OCI-LY7 (cell line): Measurements from ENCODE around the gene NOD2. TPM values are rescaled to one million over a fixed set of nuclear protein-coding genes. Genes with fewer than 3 reads are reported as not detected.
A peak's percentile ranks its signal among the peaks of the same experiment; 100 is the strongest.

Source experiments
- BruUV-seq: library from RNA; stranded (reverse); fragments of 400-500 nt; replicated peaks from 2 replicates; lab custom pipeline; 2021; lab: Mats Ljungman, UMichigan
- CTCF ChIA-PET: fragments of 300-600 bp; sonication (Branson Sonifier 250); formaldehyde crosslinking; loops from one replicate; lab custom pipeline; 2022; ENCODE audit warnings: antibody characterized with exemption; ENCODE audit not compliant: unreplicated experiment; lab: Charles Lee
- POLR2A ChIA-PET: fragments of 300-600 bp; sonication (Branson Sonifier 250); formaldehyde crosslinking; loops from one replicate; lab custom pipeline; 2022; ENCODE audit warnings: antibody characterized with exemption; lab: Charles Lee
- DNase-seq: peaks from one replicate; pipeline ENCODE4 v3.0.0-alpha.2; 2015; ENCODE audit warnings: low spot score
- H2AFZ ChIP-seq: fragments of 200-600 bp; sonication (generic), shearing (Covaris generic); 2 replicates; pipeline ENCODE4 v1.6.1; 2014; ENCODE audit warnings: mild to moderate bottlenecking, antibody characterized with exemption, low read length, moderate library complexity
- H3K27ac ChIP-seq: fragments of 200-600 bp; sonication (generic); 2 replicates; pipeline ENCODE4 v1.5.1; 2014; ENCODE audit warnings: mixed run types, low read depth, mild to moderate bottlenecking, moderate library complexity, low read length, inconsistent platforms; ENCODE audit not compliant: poor library complexity, severe bottlenecking
- H3K36me3 ChIP-seq: fragments of 200-600 bp; sonication (generic); 2 replicates; pipeline ENCODE4 v1.6.1; 2014; ENCODE audit warnings: mild to moderate bottlenecking, antibody characterized with exemption, low read length, moderate library complexity, mixed read lengths; ENCODE audit not compliant: insufficient read depth
- H3K4me1 ChIP-seq: fragments of 200-600 bp; sonication (generic); 2 replicates; pipeline ENCODE4 v1.5.1; 2014; ENCODE audit warnings: mild to moderate bottlenecking, low read length; ENCODE audit not compliant: insufficient read depth, poor library complexity, severe bottlenecking
- H3K4me2 ChIP-seq: fragments of 200-600 bp; sonication (generic); 2 replicates; pipeline ENCODE4 v1.6.1; 2014; ENCODE audit warnings: mild to moderate bottlenecking, low read length
- H3K4me3 ChIP-seq: fragments of 200-600 bp; sonication (generic); 2 replicates; pipeline ENCODE4 v1.5.1; 2014; ENCODE audit warnings: mild to moderate bottlenecking, low read depth, low read length; ENCODE audit not compliant: poor library complexity, severe bottlenecking
- H3K79me2 ChIP-seq: fragments of 200-600 bp; sonication (generic); 2 replicates; pipeline ENCODE4 v1.6.1; 2016; ENCODE audit warnings: low read depth, mild to moderate bottlenecking, low read length, moderate library complexity, mixed read lengths; ENCODE audit not compliant: insufficient read depth
- H3K9me2 ChIP-seq: fragments of 200-600 bp; sonication (generic); 2 replicates; pipeline ENCODE4 v1.6.1; 2016; ENCODE audit warnings: mild to moderate bottlenecking, low read length, mixed read lengths; ENCODE audit not compliant: insufficient read depth
- H3K9me3 ChIP-seq: fragments of 200-600 bp; sonication (generic); 2 replicates; pipeline ENCODE4 v1.6.1; 2014; ENCODE audit warnings: mild to moderate bottlenecking, mixed run types, low read length, mixed read lengths
- H4K20me1 ChIP-seq: fragments of 200-600 bp; sonication (generic); 2 replicates; pipeline ENCODE4 v1.6.1; 2014; ENCODE audit warnings: mild to moderate bottlenecking, antibody characterized with exemption, low read length, moderate library complexity, mixed read lengths; ENCODE audit not compliant: insufficient read depth
- EZH2phosphoT487 ChIP-seq: fragments of 200-600 bp; sonication (generic); IDR thresholded peaks from 2 replicates; pipeline ENCODE4 v1.6.1; 2018; ENCODE audit warnings: low read depth, borderline replicate concordance, mild to moderate bottlenecking, mixed run types, antibody characterized with exemption, low read length, moderate library complexity, mixed read lengths
- intact Hi-C: fragments of 100-400 bp; cut with micrococcal nuclease; formaldehyde crosslinking; loops from one replicate; pipeline ENCODE4 v1.10.0; 2022; ENCODE audit not compliant: unreplicated experiment
- total RNA-seq, 2 experiments: library from RNA; depleted of rRNA in 1 of 2; stranded (reverse); fragments of >200 nt in 1 of 2; shearing (Covaris generic) in 1 of 2; gene quantifications; 2 replicates each; pipeline ENCODE4 v1.2.3, GENCODE V29; 2014 to 2022
- TF ChIP-seq, protein P1 (sequence below): fragments of 200-600 bp; sonication (generic); conservative IDR thresholded peaks from 2 replicates; pipeline ENCODE4 v1.5.1; 2014; ENCODE audit warnings: mild to moderate bottlenecking, antibody characterized with exemption, low read length, moderate library complexity, mixed read lengths

NOD2 gene
- total RNA-seq, 2 experiments from 2014 or later, result not detected

GRCh38 chr16:50669741-50670140 lies 23.7 kb upstream of the NOD2 start:
- intact Hi-C loops, result loop anchor here (5.0 kb wide), 1 partner anchor 78 kb away; no protein-coding TSS in a partner anchor
- Histone ChIP-seq H3K36me3 (no peaks in the 10 kb centered on the region), H3K9me3 (peaks cover 6% of the 10 kb centered on the region; the same call in 1 of the 2 replicates), H4K20me1 (no peaks in the 10 kb centered on the region), H3K4me2 (no peak overlapping the region), H3K27ac (no peak overlapping the region), H3K4me1 (no peaks in the 10 kb centered on the region), H3K4me3 (no peak overlapping the region), H3K79me2 (no peaks in the 10 kb centered on the region), H2AFZ (no peak overlapping the region), H3K9me2 (no peaks in the 10 kb centered on the region)
- DNase-seq, result no peak
- no TSS peak for BruUV-seq
- CTCF ChIA-PET, result interaction anchor here (2.6 kb wide), 1 partner anchor 137 kb away, joined by 12 read pairs; no protein-coding TSS in a partner anchor
- POLR2A ChIA-PET, result no interaction called here
- TF ChIP-seq EZH2phosphoT487, result no peak
- TF ChIP-seq, protein P1, sequence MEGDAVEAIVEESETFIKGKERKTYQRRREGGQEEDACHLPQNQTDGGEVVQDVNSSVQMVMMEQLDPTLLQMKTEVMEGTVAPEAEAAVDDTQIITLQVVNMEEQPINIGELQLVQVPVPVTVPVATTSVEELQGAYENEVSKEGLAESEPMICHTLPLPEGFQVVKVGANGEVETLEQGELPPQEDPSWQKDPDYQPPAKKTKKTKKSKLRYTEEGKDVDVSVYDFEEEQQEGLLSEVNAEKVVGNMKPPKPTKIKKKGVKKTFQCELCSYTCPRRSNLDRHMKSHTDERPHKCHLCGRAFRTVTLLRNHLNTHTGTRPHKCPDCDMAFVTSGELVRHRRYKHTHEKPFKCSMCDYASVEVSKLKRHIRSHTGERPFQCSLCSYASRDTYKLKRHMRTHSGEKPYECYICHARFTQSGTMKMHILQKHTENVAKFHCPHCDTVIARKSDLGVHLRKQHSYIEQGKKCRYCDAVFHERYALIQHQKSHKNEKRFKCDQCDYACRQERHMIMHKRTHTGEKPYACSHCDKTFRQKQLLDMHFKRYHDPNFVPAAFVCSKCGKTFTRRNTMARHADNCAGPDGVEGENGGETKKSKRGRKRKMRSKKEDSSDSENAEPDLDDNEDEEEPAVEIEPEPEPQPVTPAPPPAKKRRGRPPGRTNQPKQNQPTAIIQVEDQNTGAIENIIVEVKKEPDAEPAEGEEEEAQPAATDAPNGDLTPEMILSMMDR, result no peak

- no peak overlapping the region for H2AFZ ChIP-seq
- no peaks in the 10 kb centered on the region for H3K36me3 ChIP-seq
- no peaks in the 10 kb centered on the region for H4K20me1 ChIP-seq
- no peak for TF ChIP-seq EZH2phosphoT487
- TF ChIP-seq, protein P1, result no peak
- CTCF ChIA-PET, result no interaction called here
- no peaks in the 10 kb centered on the region for H3K79me2 ChIP-seq
- H3K4me3 ChIP-seq, result no peak overlapping the region
- intact Hi-C loops, result loop anchor here (5.0 kb wide), 1 partner anchor 77 kb away; no protein-coding TSS in a partner anchor
- H3K9me3 ChIP-seq, result peaks cover 6% of the 10 kb centered on the region; the same call in 1 of the 2 replicates
- BruUV-seq, result no TSS peak
- H3K4me1 ChIP-seq, result no peaks in the 10 kb centered on the region
- POLR2A ChIA-PET, result no interaction called here
- H3K9me2 ChIP-seq, result no peaks in the 10 kb centered on the region
- H3K27ac ChIP-seq, result no peak overlapping the region
- no peak for DNase-seq
- no peak overlapping the region for H3K4me2 ChIP-seq
Observed at GRCh38 chr16:50670476-50670875, 22.9 kb upstream of the NOD2 start.

DNA sequence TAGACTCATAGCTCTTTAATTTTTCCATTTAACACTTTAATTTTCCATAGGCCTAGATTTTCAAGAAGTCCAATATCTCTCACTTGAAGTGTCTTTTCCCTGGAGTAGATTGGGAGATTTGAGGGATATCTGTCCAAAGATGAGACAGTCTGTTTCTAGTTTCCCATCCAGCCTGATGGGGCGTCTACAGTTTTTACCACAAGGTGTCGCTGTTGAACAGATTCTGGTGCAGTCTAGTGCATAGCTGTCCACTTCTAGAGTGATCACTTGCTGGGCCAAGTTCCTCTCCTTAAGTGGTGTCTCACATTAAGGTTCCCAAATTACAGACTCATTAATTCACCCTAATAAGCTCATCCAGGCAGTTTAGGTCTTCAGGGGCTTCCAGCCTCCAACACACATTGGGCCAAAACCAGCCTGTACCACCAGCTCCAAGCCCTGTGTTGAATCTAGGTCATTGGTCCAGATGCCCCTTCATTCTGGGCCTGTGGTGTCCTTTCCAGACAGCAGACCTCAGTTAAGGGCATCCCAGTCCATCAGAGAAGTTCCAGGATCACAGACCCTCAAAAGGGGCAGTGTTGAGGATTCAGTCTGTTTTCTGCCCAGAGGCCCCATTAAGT lies 21.7 kb upstream of the NOD2 start:
- peak; percentile 50 for DNase-seq
- BruUV-seq, result no TSS peak
- ChIA-PET POLR2A (interaction anchor here (1.1 kb wide), 1 partner anchor 133 kb away, joined by 3 read pairs; no protein-coding TSS in a partner anchor), CTCF (interaction anchor here (0.6 to 2.3 kb wide), 2 partner anchors 135 to 596 kb away, joined by 3 to 15 read pairs; no protein-coding TSS in a partner anchor)
- intact Hi-C loops, result loop anchor here (1.0 to 5.0 kb wide), 2 partner anchors 76 to 135 kb away; no protein-coding TSS in a partner anchor
- H4K20me1 ChIP-seq, result no peaks in the 10 kb centered on the region
- no peak overlapping the region for H3K4me2 ChIP-seq
- H3K27ac ChIP-seq, result no peak overlapping the region
- H3K79me2 ChIP-seq, result no peaks in the 10 kb centered on the region
- no peaks in the 10 kb centered on the region for H3K4me1 ChIP-seq
- TF ChIP-seq EZH2phosphoT487, result no peak
- TF ChIP-seq, protein P1, result peak; percentile 90
- H3K36me3 ChIP-seq, result no peaks in the 10 kb centered on the region
- H3K9me2 ChIP-seq, result no peaks in the 10 kb centered on the region
- peaks cover 6% of the 10 kb centered on the region; the same call in 1 of the 2 replicates for H3K9me3 ChIP-seq
- H3K4me3 ChIP-seq, result no peak overlapping the region
- no peak overlapping the region for H2AFZ ChIP-seq
